ENCODE results near the gene FAM117B. TPM values are rescaled to one million over a fixed set of nuclear protein-coding genes. Genes with fewer than 3 reads are reported as not detected.

FAM117B gene
- total RNA-seq, 1 donor from 2014 or later = 7.2 TPM

- H3K9me3 Mint-ChIP-seq (ENCODE audit: unreplicated experiment) = no peaks in the 10 kb centered on the region
- no peak for FAIRE-seq
- Histone ChIP-seq H3K4me3 (ENCODE audit: insufficient read depth, low read depth, low read length) (no peak overlapping the region), H3K9ac (ENCODE audit: low read length) (no peak overlapping the region), H3K27me3 (ENCODE audit: insufficient read depth, low read length) (no peaks in the 10 kb centered on the region), H3K36me3 (ENCODE audit: insufficient read depth, low read length) (no peaks in the 10 kb centered on the region), H3K4me2 (ENCODE audit: low read length) (no peak overlapping the region), H3K27ac (ENCODE audit: low read depth, low read length) (no peak overlapping the region), H3K9me3 (ENCODE audit: insufficient read depth, low read depth, low read length) (no peaks in the 10 kb centered on the region), H3K79me2 (ENCODE audit: insufficient read depth, low read length) (no peaks in the 10 kb centered on the region), H3K4me1 (ENCODE audit: insufficient read depth, low read length) (no peaks in the 10 kb centered on the region), H4K20me1 (ENCODE audit: insufficient read depth, low read length) (no peaks in the 10 kb centered on the region), H2AFZ (ENCODE audit: low read depth, low read length) (no peak overlapping the region)
- no peaks in the 10 kb centered on the region for H3K36me3 Mint-ChIP-seq (ENCODE audit: low read depth, unreplicated experiment)
- peaks cover 17% of the 10 kb centered on the region for H3K4me1 Mint-ChIP-seq (ENCODE audit: low read depth, unreplicated experiment)
- no peaks in the 10 kb centered on the region for H3K27me3 Mint-ChIP-seq (ENCODE audit: low read depth, unreplicated experiment)
- no peak overlapping the region for H3K4me3 Mint-ChIP-seq (ENCODE audit: unreplicated experiment)
- TF ChIP-seq CTCF (IDR thresholded peaks at IDR 0.05; ENCODE audit: insufficient read depth, low read depth, low read length) (no peak), EZH2 (IDR thresholded peaks at IDR 0.05; ENCODE audit: insufficient read depth, low read length) (no peak)
- no peak for DNase-seq (ENCODE audit: low read depth)
- H3K27ac Mint-ChIP-seq (ENCODE audit: unreplicated experiment) = no peak overlapping the region
Observed at GRCh38 chr2:202608142-202608852, 26.5 kb upstream of the FAM117B start.

- no peak overlapping the region for H2AFZ ChIP-seq (ENCODE audit: low read depth, low read length)
- no peaks in the 10 kb centered on the region for H3K27me3 ChIP-seq (ENCODE audit: insufficient read depth, low read length)
- no peak overlapping the region for H3K27ac ChIP-seq (ENCODE audit: low read depth, low read length)
- DNase-seq (ENCODE audit: low read depth) = no peak
- no peaks in the 10 kb centered on the region for H3K27me3 Mint-ChIP-seq (ENCODE audit: low read depth, unreplicated experiment)
- no peaks in the 10 kb centered on the region for H3K79me2 ChIP-seq (ENCODE audit: insufficient read depth, low read length)
- H3K27ac Mint-ChIP-seq (ENCODE audit: unreplicated experiment) = peak overlapping the region; percentile 23
- TF ChIP-seq EZH2 (IDR thresholded peaks at IDR 0.05; ENCODE audit: insufficient read depth, low read length) (no peak), CTCF (IDR thresholded peaks at IDR 0.05; ENCODE audit: insufficient read depth, low read depth, low read length) (no peak)
- H3K36me3 Mint-ChIP-seq (ENCODE audit: low read depth, unreplicated experiment) = no peaks in the 10 kb centered on the region
- H3K9ac ChIP-seq (ENCODE audit: low read length) = no peak overlapping the region
- H3K4me3 Mint-ChIP-seq (ENCODE audit: unreplicated experiment) = no peak overlapping the region
- FAIRE-seq = no peak
- no peaks in the 10 kb centered on the region for H3K9me3 ChIP-seq (ENCODE audit: insufficient read depth, low read depth, low read length)
- H3K4me1 Mint-ChIP-seq (ENCODE audit: low read depth, unreplicated experiment) = peaks cover 17% of the 10 kb centered on the region
- no peak overlapping the region for H3K4me3 ChIP-seq (ENCODE audit: insufficient read depth, low read depth, low read length)
- H3K9me3 Mint-ChIP-seq (ENCODE audit: unreplicated experiment) = no peaks in the 10 kb centered on the region
- no peaks in the 10 kb centered on the region for H3K36me3 ChIP-seq (ENCODE audit: insufficient read depth, low read length)
- no peak overlapping the region for H3K4me2 ChIP-seq (ENCODE audit: low read length)
- no peaks in the 10 kb centered on the region for H3K4me1 ChIP-seq (ENCODE audit: insufficient read depth, low read length)
- no peaks in the 10 kb centered on the region for H4K20me1 ChIP-seq (ENCODE audit: insufficient read depth, low read length)
Observed at GRCh38 chr2:202609381-202610145, 25.2 kb upstream of the FAM117B start.

GRCh38 chr2:202610380-202610779 is 24.4 kb upstream of the FAM117B start:
- TF ChIP-seq CTCF (IDR thresholded peaks at IDR 0.05; ENCODE audit: insufficient read depth, low read depth, low read length) = no peak
- no peak for TF ChIP-seq EZH2 (IDR thresholded peaks at IDR 0.05; ENCODE audit: insufficient read depth, low read length)
- Histone ChIP-seq H3K27ac (ENCODE audit: low read depth, low read length) (no peak overlapping the region), H3K4me3 (ENCODE audit: insufficient read depth, low read depth, low read length) (no peak overlapping the region), H2AFZ (ENCODE audit: low read depth, low read length) (no peak overlapping the region), H3K4me2 (ENCODE audit: low read length) (no peak overlapping the region), H4K20me1 (ENCODE audit: insufficient read depth, low read length) (no peaks in the 10 kb centered on the region), H3K79me2 (ENCODE audit: insufficient read depth, low read length) (no peaks in the 10 kb centered on the region), H3K9me3 (ENCODE audit: insufficient read depth, low read depth, low read length) (no peaks in the 10 kb centered on the region), H3K9ac (ENCODE audit: low read length) (no peak overlapping the region), H3K36me3 (ENCODE audit: insufficient read depth, low read length) (no peaks in the 10 kb centered on the region), H3K27me3 (ENCODE audit: insufficient read depth, low read length) (no peaks in the 10 kb centered on the region), H3K4me1 (ENCODE audit: insufficient read depth, low read length) (no peaks in the 10 kb centered on the region)
- no peaks in the 10 kb centered on the region for H3K27me3 Mint-ChIP-seq (ENCODE audit: low read depth, unreplicated experiment)
- no peak for DNase-seq (ENCODE audit: low read depth)
- H3K36me3 Mint-ChIP-seq (ENCODE audit: low read depth, unreplicated experiment) = no peaks in the 10 kb centered on the region
- FAIRE-seq = no peak
- H3K4me1 Mint-ChIP-seq (ENCODE audit: low read depth, unreplicated experiment) = peaks cover 12% of the 10 kb centered on the region
- no peaks in the 10 kb centered on the region for H3K9me3 Mint-ChIP-seq (ENCODE audit: unreplicated experiment)
- no peak overlapping the region for H3K27ac Mint-ChIP-seq (ENCODE audit: unreplicated experiment)
- no peak overlapping the region for H3K4me3 Mint-ChIP-seq (ENCODE audit: unreplicated experiment)
